MCF 10A (cell line): ENCODE results near the gene ERAP2. TPM values are rescaled to one million over a fixed set of nuclear protein-coding genes. Genes with fewer than 3 reads are reported as not detected.
"Not testable (repeated sequence)": the region's sequence is repeated elsewhere in the genome, so short reads cannot be mapped to it uniquely, and the experiment has no call there.

ENCODE experiments used
- BruUV-seq: library from RNA; stranded (reverse); fragments of 400-500 nt; replicated peaks from 2 replicates; lab custom pipeline; 2021; lab: Mats Ljungman, UMichigan
- CTCF ChIA-PET: fragments of 300-600 bp; sonication (Branson Sonifier 250); formaldehyde crosslinking; extraction: SDS; loops from one replicate; lab custom pipeline; 2021; ENCODE audit warnings: antibody characterized with exemption, inconsistent platforms; lab: Yijun Ruan, JAX
- POLR2A ChIA-PET: fragments of 300-600, 350-650 bp; sonication (Branson Sonifier 250); formaldehyde crosslinking; extraction: SDS; loops from one replicate; lab custom pipeline; 2020; ENCODE audit warnings: antibody characterized with exemption, inconsistent platforms; lab: Yijun Ruan, JAX
- DNase-seq: peaks from one replicate; pipeline ENCODE4 v3.0.0-alpha.2; 2018; ENCODE audit not compliant: unreplicated experiment
- H3K27ac Mint-ChIP-seq: one replicate; pipeline ENCODE4 v1.8.0; 2022; ENCODE audit warnings: mild to moderate bottlenecking, low read depth, mixed read lengths; ENCODE audit not compliant: unreplicated experiment
- H3K27me3 Mint-ChIP-seq: one replicate; pipeline ENCODE4 v1.8.0; 2022; ENCODE audit warnings: mixed read lengths; ENCODE audit not compliant: insufficient read depth, unreplicated experiment
- H3K36me3 Mint-ChIP-seq: one replicate; pipeline ENCODE4 v1.8.0; 2022; ENCODE audit warnings: mild to moderate bottlenecking, moderate library complexity, mixed read lengths; ENCODE audit not compliant: insufficient read depth, unreplicated experiment
- H3K4me1 Mint-ChIP-seq: one replicate; pipeline ENCODE4 v1.8.0; 2022; ENCODE audit warnings: mixed read lengths; ENCODE audit not compliant: insufficient read depth, unreplicated experiment
- H3K4me3 Mint-ChIP-seq: one replicate; pipeline ENCODE4 v1.8.0; 2022; ENCODE audit warnings: mild to moderate bottlenecking, moderate library complexity, mixed read lengths; ENCODE audit not compliant: unreplicated experiment
- H3K9me3 Mint-ChIP-seq: one replicate; pipeline ENCODE4 v1.8.0; 2022; ENCODE audit warnings: mixed read lengths; ENCODE audit not compliant: unreplicated experiment
- CTCF ChIP-seq: fragments of 200-600 bp; IDR thresholded peaks from one replicate; pipeline ENCODE4 v1.8.0; 2022; ENCODE audit warnings: antibody characterized with exemption, mild to moderate bottlenecking; ENCODE audit not compliant: unreplicated experiment
- intact Hi-C: fragments of 100-400 bp; cut with micrococcal nuclease; formaldehyde crosslinking; loops from 2 replicates; pipeline ENCODE4 v1.14.1; 2022
- total RNA-seq: library from RNA; stranded (reverse); gene quantifications from 2 replicates; pipeline ENCODE4 v1.2.3, GENCODE V29; 2022

Gene ERAP2
- total RNA-seq, 1 experiment from 2014 or later = 2.5 TPM

GRCh38 chr5:96839071-96839592, 37.2 kb upstream of the ERAP2 start:
- Mint-ChIP-seq H3K36me3 (no peaks in the 10 kb centered on the region), H3K9me3 (no peaks in the 10 kb centered on the region), H3K27ac (no peak overlapping the region), H3K4me3 (no peak overlapping the region), H3K4me1 (no peaks in the 10 kb centered on the region), H3K27me3 (no peaks in the 10 kb centered on the region)
- CTCF ChIA-PET = interaction anchor here (0.6 to 0.7 kb wide), 2 partner anchors 19 to 879 kb away, joined by 3 read pairs; no protein-coding TSS in a partner anchor
- no peak for DNase-seq
- BruUV-seq = no TSS peak
- no peak for TF ChIP-seq CTCF
- intact Hi-C loops = no loop called here
- POLR2A ChIA-PET = interaction anchor here (1.2 to 1.7 kb wide), 2 partner anchors 30 to 31 kb away, joined by 3 to 5 read pairs; partner anchors contain the start of gene ERAP1

GRCh38 chr5:96841931-96842330, 34.4 kb upstream of the ERAP2 start:
- H3K4me1 Mint-ChIP-seq, POLR2A ChIA-PET, BruUV-seq, intact Hi-C loops, H3K27ac Mint-ChIP-seq, CTCF ChIA-PET, H3K4me3 Mint-ChIP-seq, DNase-seq, H3K36me3 Mint-ChIP-seq, H3K9me3 Mint-ChIP-seq, H3K27me3 Mint-ChIP-seq: not testable (repeated sequence)

GRCh38 chr5:96843140-96843539, 33.2 kb upstream of the ERAP2 start:
- no peaks in the 10 kb centered on the region for H3K9me3 Mint-ChIP-seq
- H3K36me3 Mint-ChIP-seq = no peaks in the 10 kb centered on the region
- CTCF ChIA-PET = interaction anchor here (1.4 kb wide), 1 partner anchor 26 kb away, joined by 5 read pairs; no protein-coding TSS in a partner anchor
- no peak for DNase-seq
- TF ChIP-seq CTCF = no peak
- H3K4me3 Mint-ChIP-seq = no peak overlapping the region
- H3K4me1 Mint-ChIP-seq = peaks cover 6% of the 10 kb centered on the region
- intact Hi-C loops = no loop called here
- H3K27me3 Mint-ChIP-seq = no peaks in the 10 kb centered on the region
- H3K27ac Mint-ChIP-seq = no peak overlapping the region
- POLR2A ChIA-PET = no interaction called here
- no TSS peak for BruUV-seq

GRCh38 chr5:96844481-96844990, 31.8 kb upstream of the ERAP2 start:
- POLR2A ChIA-PET = no interaction called here

More at GRCh38 chr5:96844481-96844990, 31.8 kb upstream of the ERAP2 start:
- Mint-ChIP-seq H3K27me3 (no peaks in the 10 kb centered on the region), H3K4me1 (peaks cover 6% of the 10 kb centered on the region), H3K4me3 (no peak overlapping the region), H3K9me3 (peaks cover 2% of the 10 kb centered on the region), H3K27ac (no peak overlapping the region), H3K36me3 (no peaks in the 10 kb centered on the region)
- no TSS peak for BruUV-seq
- CTCF ChIA-PET = no interaction called here
- TF ChIP-seq CTCF = no peak
- DNase-seq = no peak
- intact Hi-C loops = no loop called here
